Measurements from ENCODE around the gene AEBP2. TPM values are rescaled to one million over a fixed set of nuclear protein-coding genes. Genes with fewer than 3 reads are reported as not detected.

AEBP2 gene
- total and polyA plus RNA-seq, 8 donors, result 9.0 to 18.6 (median 13.2) TPM

- no peak for ATAC-seq
- Histone ChIP-seq H3K9me3 (no peaks in the 10 kb centered on the region), H3K36me3 (no peaks in the 10 kb centered on the region), H3K27ac (no peak overlapping the region), H3K4me3 (no peak overlapping the region), H3K4me1 (no peaks in the 10 kb centered on the region), H3K27me3 (no peaks in the 10 kb centered on the region)
- DNase-seq, result no peak
- intact Hi-C loops (cut with DNase I), result no loop called here
- FAIRE-seq, result no peak
- no peak for TF ChIP-seq CTCF (IDR thresholded peaks at IDR 0.05)
Observed at GRCh38 chr12:19430988-19431387, 8.3 kb upstream of the AEBP2 start.

- H3K27me3 ChIP-seq, result no peaks in the 10 kb centered on the region
- H3K27ac ChIP-seq, result peak overlapping the region in 2 of 4 donors; percentile 27 to 28
- H3K36me3 ChIP-seq, result no peaks in the 10 kb centered on the region
- FAIRE-seq (no peak), DNase-seq (no peak), ATAC-seq (peak; percentile 37 to 65 (median 50))
- no peak overlapping the region for H3K4me3 ChIP-seq
- WGBS, 2 donors, result 78 to 86% methylated on average over 5 of the region's 5 CpGs
- TF ChIP-seq CTCF (IDR thresholded peaks at IDR 0.05), result no peak
- H3K4me1 ChIP-seq, result no peaks in the 10 kb centered on the region
- H3K9me3 ChIP-seq, result no peaks in the 10 kb centered on the region
- intact Hi-C loops (cut with DNase I), result no loop called here
Observed at GRCh38 chr12:19431407-19432308, 7.6 kb upstream of the AEBP2 start.

GRCh38 chr12:19432309-19433170, 6.8 kb upstream of the AEBP2 start:
- H3K27ac ChIP-seq, result peak overlapping the region in 2 of 4 donors; percentile 27 to 28

GRCh38 chr12:19434538-19434937, 4.8 kb upstream of the AEBP2 start:
- intact Hi-C loops (cut with DNase I), result no loop called here
- H3K4me1 ChIP-seq, result no peaks in the 10 kb centered on the region
- 65 to 79% methylated on average over 3 of the region's 3 CpGs for WGBS, 2 donors
- no peak for TF ChIP-seq CTCF (IDR thresholded peaks at IDR 0.05)
- H3K4me3 ChIP-seq, result no peak overlapping the region
- no peaks in the 10 kb centered on the region for H3K36me3 ChIP-seq
- FAIRE-seq (no peak), DNase-seq (no peak), ATAC-seq (no peak)
- H3K27me3 ChIP-seq, result no peaks in the 10 kb centered on the region
- no peak overlapping the region for H3K27ac ChIP-seq
- H3K9me3 ChIP-seq, result no peaks in the 10 kb centered on the region

More at GRCh38 chr12:19432309-19433170, 6.8 kb upstream of the AEBP2 start:
- Histone ChIP-seq H3K36me3 (no peaks in the 10 kb centered on the region), H3K9me3 (no peaks in the 10 kb centered on the region), H3K27me3 (no peaks in the 10 kb centered on the region), H3K4me3 (no peak overlapping the region), H3K4me1 (no peaks in the 10 kb centered on the region)
- intact Hi-C loops (cut with DNase I), result no loop called here
- WGBS, 2 donors, result 91 to 94% methylated on average over 9 of the region's 9 CpGs
- FAIRE-seq (no peak), ATAC-seq (no peak), DNase-seq (no peak)
- TF ChIP-seq CTCF (IDR thresholded peaks at IDR 0.05), result no peak

Data from pancreas (tissue), 10 donors.